CD4-positive, alpha-beta T cell treated with Interleukin-17A for 4 hours (primary cell): ENCODE data around the gene PLK3.
"Not testable (repeated sequence)": the region's sequence is repeated elsewhere in the genome, so short reads cannot be mapped to it uniquely, and the experiment has no call there.

Source experiments
- DNase-seq: peaks from one replicate; pipeline ENCODE4 v3.0.0-alpha.2; 2020; ENCODE audit warnings: mixed read lengths

PLK3 gene

GRCh38 chr1:44829506-44830384 is 29.6 kb downstream of the PLK3 start:
- DNase-seq, result no peak

- DNase-seq, result no peak
Measured at GRCh38 chr1:44830900-44831304, 30.7 kb downstream of the PLK3 start.

GRCh38 chr1:44831516-44831915 is 31.3 kb downstream of the PLK3 start:
- DNase-seq, result no peak

GRCh38 chr1:44832056-44832705 is 32.0 kb downstream of the PLK3 start:
- no peak for DNase-seq

- no peak for DNase-seq
Measured at GRCh38 chr1:44834328-44834727, 34.2 kb downstream of the PLK3 start.

- peak; percentile 93 for DNase-seq
Measured at GRCh38 chr1:44835738-44836675, 35.8 kb downstream of the PLK3 start.

- DNase-seq, result not testable (repeated sequence)
Measured at GRCh38 chr1:44838294-44838693, 38.1 kb downstream of the PLK3 start.

GRCh38 chr1:44839576-44839975 is 39.4 kb downstream of the PLK3 start:
- no peak for DNase-seq

GRCh38 chr1:44842486-44842861 is 42.3 kb downstream of the PLK3 start:
- DNase-seq, result no peak

- peak; percentile 34 for DNase-seq
Measured at GRCh38 chr1:44842862-44843655, 42.9 kb downstream of the PLK3 start, which contains the start of gene PTCH2. TSS of gene PTCH2 (minus strand) at chr1:44843253. CDS start at chr1:44842932, 321 bp downstream.

- no peak for DNase-seq
Measured at GRCh38 chr1:44846985-44847384, 46.8 kb downstream of the PLK3 start.

GRCh38 chr1:44847845-44848244 is 47.7 kb downstream of the PLK3 start:
- no peak for DNase-seq

GRCh38 chr1:44848456-44849181 is 48.4 kb downstream of the PLK3 start:
- no peak for DNase-seq

- no peak for DNase-seq
Measured at GRCh38 chr1:44849575-44850132, 49.5 kb downstream of the PLK3 start.

- no peak for DNase-seq
Measured at GRCh38 chr1:44851308-44851707, 51.1 kb downstream of the PLK3 start.

GRCh38 chr1:44853201-44853600 is 53.0 kb downstream of the PLK3 start:
- DNase-seq, result no peak

- no peak for DNase-seq
Measured at GRCh38 chr1:44854970-44855369, 54.8 kb downstream of the PLK3 start.
